ENCODE measurements around the gene SFXN3.

The SFXN3 gene

DNA sequence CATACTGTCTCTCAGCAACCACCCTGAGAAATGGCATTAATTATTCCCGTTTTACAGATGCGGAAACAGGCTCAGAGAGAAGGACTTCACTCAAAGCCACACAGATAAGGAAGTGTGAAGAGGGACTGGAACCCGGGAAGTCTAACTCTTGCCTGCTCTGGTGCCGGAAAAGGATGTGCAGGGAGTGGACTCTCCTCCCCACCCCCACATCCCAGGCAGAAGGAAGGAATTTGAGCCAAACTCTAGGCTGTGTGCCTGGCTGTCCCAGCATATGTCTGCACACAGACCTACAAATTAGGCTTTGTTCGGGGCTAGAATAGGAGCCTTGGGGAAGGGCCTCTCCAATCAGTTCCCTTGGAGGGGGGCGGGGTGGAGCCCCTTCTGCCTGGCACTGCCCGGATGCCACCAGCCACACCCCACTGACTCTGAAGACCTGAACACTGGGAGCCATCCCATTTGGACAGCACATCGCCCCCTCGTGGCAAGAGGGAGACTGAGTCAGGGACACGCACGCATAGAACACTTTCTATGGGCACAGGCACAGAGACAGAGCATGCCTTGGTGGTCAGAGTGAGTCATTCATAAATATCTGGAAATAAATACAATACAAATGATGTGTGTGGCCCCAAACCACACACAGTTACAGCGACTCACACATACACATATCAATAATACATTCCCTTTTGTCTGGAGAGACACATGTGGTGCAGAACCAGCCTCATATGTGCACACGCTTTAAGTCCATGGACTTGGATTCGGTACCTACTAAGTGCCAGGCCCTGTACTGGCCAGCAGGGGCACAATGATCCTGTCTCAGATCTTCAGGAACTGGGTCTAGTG is 18.3 kb upstream of the SFXN3 start:
- no peak for DNase-seq (ENCODE audit: extremely low read depth, insufficient read length)
- Histone ChIP-seq H3K36me3 (ENCODE audit: control insufficient read depth, insufficient read depth, low read length) (no peaks in the 10 kb centered on the region), H3K4me3 (replicated peaks; ENCODE audit: low read depth, low read length) (no peak overlapping the region), H3K27me3 (replicated peaks; ENCODE audit: control insufficient read depth, insufficient read depth, low read length) (no peaks in the 10 kb centered on the region; the same call in none of the 2 replicates)
- TF ChIP-seq, protein P1, sequence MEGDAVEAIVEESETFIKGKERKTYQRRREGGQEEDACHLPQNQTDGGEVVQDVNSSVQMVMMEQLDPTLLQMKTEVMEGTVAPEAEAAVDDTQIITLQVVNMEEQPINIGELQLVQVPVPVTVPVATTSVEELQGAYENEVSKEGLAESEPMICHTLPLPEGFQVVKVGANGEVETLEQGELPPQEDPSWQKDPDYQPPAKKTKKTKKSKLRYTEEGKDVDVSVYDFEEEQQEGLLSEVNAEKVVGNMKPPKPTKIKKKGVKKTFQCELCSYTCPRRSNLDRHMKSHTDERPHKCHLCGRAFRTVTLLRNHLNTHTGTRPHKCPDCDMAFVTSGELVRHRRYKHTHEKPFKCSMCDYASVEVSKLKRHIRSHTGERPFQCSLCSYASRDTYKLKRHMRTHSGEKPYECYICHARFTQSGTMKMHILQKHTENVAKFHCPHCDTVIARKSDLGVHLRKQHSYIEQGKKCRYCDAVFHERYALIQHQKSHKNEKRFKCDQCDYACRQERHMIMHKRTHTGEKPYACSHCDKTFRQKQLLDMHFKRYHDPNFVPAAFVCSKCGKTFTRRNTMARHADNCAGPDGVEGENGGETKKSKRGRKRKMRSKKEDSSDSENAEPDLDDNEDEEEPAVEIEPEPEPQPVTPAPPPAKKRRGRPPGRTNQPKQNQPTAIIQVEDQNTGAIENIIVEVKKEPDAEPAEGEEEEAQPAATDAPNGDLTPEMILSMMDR (IDR thresholded peaks at IDR 0.05; ENCODE audit: insufficient read depth, low read length, poor library complexity, severe bottlenecking), result peak; percentile 87

DNA sequence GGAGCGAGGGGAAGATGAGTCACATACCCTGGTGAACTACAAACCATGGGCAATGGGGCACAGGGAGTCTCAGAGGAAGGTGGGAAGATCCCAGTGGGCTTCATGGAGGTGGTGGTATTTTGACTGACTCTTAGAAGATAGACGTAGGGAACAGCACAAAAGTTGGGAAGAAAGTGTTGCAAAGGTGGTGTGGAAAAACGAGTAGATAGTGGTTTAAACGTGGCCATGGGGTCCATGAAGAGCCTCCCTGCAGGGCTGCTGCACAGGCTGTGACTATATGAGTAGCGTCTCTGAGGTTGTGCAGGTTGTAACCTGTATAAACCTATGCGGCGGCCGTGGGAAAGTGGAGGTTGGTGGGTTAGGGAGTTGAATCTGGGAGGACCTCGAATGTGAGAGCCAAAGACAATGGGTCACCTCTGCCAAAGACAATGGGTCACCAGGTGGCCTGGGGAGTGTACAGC is 17.6 kb upstream of the SFXN3 start:
- no peaks in the 10 kb centered on the region for H3K36me3 ChIP-seq (ENCODE audit: control insufficient read depth, insufficient read depth, low read length)
- TF ChIP-seq, protein P1 (IDR thresholded peaks at IDR 0.05; ENCODE audit: insufficient read depth, low read length, poor library complexity, severe bottlenecking), result no peak
- peaks cover 2% of the 10 kb centered on the region for H3K27me3 ChIP-seq (replicated peaks; ENCODE audit: control insufficient read depth, insufficient read depth, low read length)
- DNase-seq (ENCODE audit: extremely low read depth, insufficient read length), result no peak
- no peak overlapping the region for H3K4me3 ChIP-seq (replicated peaks; ENCODE audit: low read depth, low read length)

DNA sequence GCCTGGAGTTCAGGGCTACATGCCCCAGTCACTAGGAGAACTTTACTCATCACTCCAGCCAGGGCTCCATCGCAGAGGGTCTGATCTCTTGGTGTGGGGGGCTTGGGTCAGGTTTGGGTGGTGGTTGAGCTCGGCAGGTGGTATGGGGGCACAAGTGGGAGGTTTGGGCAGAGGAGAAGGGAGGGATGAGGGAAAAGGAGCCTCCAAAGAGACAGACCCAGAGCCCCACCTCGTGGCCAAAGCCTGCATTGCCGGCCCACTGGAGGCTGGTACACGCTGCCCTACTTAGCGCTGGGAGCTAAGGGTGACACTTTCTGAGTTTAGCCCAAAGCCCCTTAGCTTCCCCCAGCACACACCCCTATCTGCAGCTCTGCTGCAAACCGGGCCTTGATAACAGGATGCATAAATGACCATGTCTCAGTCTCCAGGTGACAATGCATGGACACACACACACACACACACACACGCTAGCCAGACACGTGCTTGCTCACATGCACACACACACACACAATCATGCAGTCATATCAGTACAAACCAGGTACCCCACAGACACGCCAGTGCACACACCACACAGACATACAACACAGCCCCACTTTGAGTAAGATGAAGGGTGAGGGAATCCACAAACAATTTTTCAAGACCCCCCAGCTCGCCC is 16.7 kb upstream of the SFXN3 start:
- Histone ChIP-seq H3K4me3 (replicated peaks; ENCODE audit: low read depth, low read length) (no peak overlapping the region), H3K27me3 (replicated peaks; ENCODE audit: control insufficient read depth, insufficient read depth, low read length) (peaks cover 2% of the 10 kb centered on the region), H3K36me3 (ENCODE audit: control insufficient read depth, insufficient read depth, low read length) (no peaks in the 10 kb centered on the region)
- peak; percentile 52 for DNase-seq (ENCODE audit: extremely low read depth, insufficient read length)
- TF ChIP-seq, protein P1 (IDR thresholded peaks at IDR 0.05; ENCODE audit: insufficient read depth, low read length, poor library complexity, severe bottlenecking), result peak; percentile 98

DNA sequence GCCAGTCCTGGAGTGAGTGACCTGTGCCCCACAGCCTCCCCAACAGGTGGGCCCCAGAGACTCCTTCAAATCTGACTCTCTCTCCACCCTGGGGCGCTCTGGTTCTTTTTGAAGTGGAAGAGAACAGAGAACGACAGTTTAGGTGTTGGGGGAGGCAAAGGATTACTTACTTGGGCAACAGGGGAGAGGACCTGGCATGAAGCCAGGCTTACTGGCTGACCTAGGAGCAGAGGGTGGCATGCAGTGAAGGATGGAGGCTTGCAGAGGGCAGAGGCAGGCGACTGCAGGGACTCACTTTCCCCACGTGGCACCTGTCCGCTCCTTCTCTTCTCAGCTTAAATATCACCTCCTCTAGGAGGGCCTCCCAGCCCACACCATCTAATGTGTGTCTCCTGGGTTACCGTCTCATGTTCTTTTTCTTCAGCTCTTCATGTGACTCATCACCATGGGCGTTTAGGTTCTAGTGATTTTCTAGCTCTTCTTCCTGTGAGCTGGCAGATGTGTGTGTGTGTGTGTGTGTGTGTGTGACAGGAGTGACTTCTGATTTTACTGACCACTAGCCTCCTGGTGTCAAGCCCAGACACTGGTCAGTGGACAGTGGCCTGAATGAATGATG is 16.0 kb upstream of the SFXN3 start:
- Histone ChIP-seq H3K36me3 (ENCODE audit: control insufficient read depth, insufficient read depth, low read length) (no peaks in the 10 kb centered on the region), H3K27me3 (replicated peaks; ENCODE audit: control insufficient read depth, insufficient read depth, low read length) (peaks cover 2% of the 10 kb centered on the region), H3K4me3 (replicated peaks; ENCODE audit: low read depth, low read length) (no peak overlapping the region)
- DNase-seq (ENCODE audit: extremely low read depth, insufficient read length), result no peak
- TF ChIP-seq, protein P1 (IDR thresholded peaks at IDR 0.05; ENCODE audit: insufficient read depth, low read length, poor library complexity, severe bottlenecking), result no peak

DNA sequence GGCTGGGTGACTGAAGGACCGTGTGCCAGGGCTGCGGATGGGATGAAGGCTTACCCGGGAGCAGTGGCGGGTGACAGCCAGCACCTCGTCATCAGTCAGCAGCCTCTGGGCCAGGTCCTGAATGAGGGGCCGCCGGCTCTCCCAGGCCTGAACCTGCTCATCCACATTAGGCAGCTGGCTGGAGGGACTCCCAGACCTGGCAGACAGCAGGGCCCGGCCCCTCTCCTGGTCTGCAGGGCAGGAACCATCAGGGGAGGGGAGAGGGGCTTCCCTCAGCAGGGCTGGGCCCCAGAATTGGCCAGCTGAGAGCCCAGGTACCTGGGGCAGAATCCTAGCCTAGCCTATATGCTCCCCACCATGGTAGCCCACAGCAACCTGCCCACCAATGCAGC is 15.5 kb upstream of the SFXN3 start:
- Histone ChIP-seq H3K36me3 (ENCODE audit: control insufficient read depth, insufficient read depth, low read length) (no peaks in the 10 kb centered on the region), H3K27me3 (replicated peaks; ENCODE audit: control insufficient read depth, insufficient read depth, low read length) (peaks cover 2% of the 10 kb centered on the region), H3K4me3 (replicated peaks; ENCODE audit: low read depth, low read length) (no peak overlapping the region)
- TF ChIP-seq, protein P1 (IDR thresholded peaks at IDR 0.05; ENCODE audit: insufficient read depth, low read length, poor library complexity, severe bottlenecking), result no peak
- DNase-seq (ENCODE audit: extremely low read depth, insufficient read length), result no peak

All from GM06990 (cell line).